ENCODE measurements around the gene KRT71. TPM values are rescaled to one million over a fixed set of nuclear protein-coding genes. Genes with fewer than 3 reads are reported as not detected.

The KRT71 gene
- total RNA-seq, 2 experiments from 2014 or later: not detected

GRCh38 chr12:52575948-52576347 is 23.0 kb upstream of the KRT71 start:
- H3K4me1 Mint-ChIP-seq (ENCODE audit: low read depth): peaks cover 13% of the 10 kb centered on the region
- peaks cover 6% of the 10 kb centered on the region for H3K4me1 ChIP-seq (ENCODE audit: insufficient read depth, low read length)
- ChIA-PET POLR2A (no interaction called here), CTCF (interaction anchor here (0.9 kb wide), 1 partner anchor 295 kb away, joined by 3 read pairs; no protein-coding TSS in a partner anchor)
- no peaks in the 10 kb centered on the region for H3K27me3 Mint-ChIP-seq
- no peak overlapping the region for H3K4me3 Mint-ChIP-seq
- H3K36me3 ChIP-seq (ENCODE audit: insufficient read depth, low read length): no peaks in the 10 kb centered on the region
- ATAC-seq (ENCODE audit: poor library complexity) (no peak), DNase-seq (no peak)
- peaks cover 0 to under 1% of the 10 kb centered on the region in 2 experiments for H3K27me3 ChIP-seq (ENCODE audit: control insufficient read depth in 1 of 2, insufficient read depth in 2 of 2, low read length in 2 of 2)
- no peak overlapping the region for H3K4me3 ChIP-seq (ENCODE audit: low read length)
- TF ChIP-seq CTCF (IDR thresholded peaks at IDR 0.05): no peak
- H3K36me3 Mint-ChIP-seq (ENCODE audit: low read depth): no peaks in the 10 kb centered on the region
- no peaks in the 10 kb centered on the region for H3K9me3 ChIP-seq (ENCODE audit: control insufficient read depth in 1 of 2, insufficient read depth in 1 of 2, low read length in 2 of 2)
- no peak overlapping the region for H3K27ac ChIP-seq (ENCODE audit: low read depth in 1 of 2, low read length in 2 of 2)
- intact Hi-C loops (cut with DNase I, micrococcal nuclease): no loop called here
- no peak overlapping the region for H3K27ac Mint-ChIP-seq
- no peaks in the 10 kb centered on the region for H3K9me3 Mint-ChIP-seq

- POLR2A ChIA-PET: no interaction called here
- intact Hi-C loops (cut with DNase I, micrococcal nuclease): no loop called here
- no peaks in the 10 kb centered on the region for H3K27me3 Mint-ChIP-seq
These were observed 22.3 kb upstream of the KRT71 start for GRCh38 chr12:52575256-52575655.

GRCh38 chr12:52573743-52574142 is 20.8 kb upstream of the KRT71 start, which contains the start of gene KRT74:
TSS of gene KRT74 (minus strand) at chr12:52573843. CDS start at chr12:52573777, 66 bp downstream.
- CTCF ChIA-PET: interaction anchor here (1.2 kb wide), 1 partner anchor 306 kb away, joined by 3 read pairs; no protein-coding TSS in a partner anchor

More at GRCh38 chr12:52575256-52575655, 22.3 kb upstream of the KRT71 start:
- no peak for ATAC-seq (ENCODE audit: poor library complexity)
- CTCF ChIA-PET: interaction anchor here (0.9 kb wide), 1 partner anchor 295 kb away, joined by 3 read pairs; no protein-coding TSS in a partner anchor
- peaks cover under 1% of the 10 kb centered on the region for H3K4me1 ChIP-seq (ENCODE audit: insufficient read depth, low read length)
- H3K27ac ChIP-seq (ENCODE audit: low read depth in 1 of 2, low read length in 2 of 2): no peak overlapping the region
- H3K9me3 ChIP-seq (ENCODE audit: control insufficient read depth in 1 of 2, insufficient read depth in 1 of 2, low read length in 2 of 2): no peaks in the 10 kb centered on the region
- H3K36me3 Mint-ChIP-seq (ENCODE audit: low read depth): no peaks in the 10 kb centered on the region
- no peak for TF ChIP-seq CTCF (IDR thresholded peaks at IDR 0.05)
- no peak overlapping the region for H3K27ac Mint-ChIP-seq
- no peak overlapping the region for H3K4me3 Mint-ChIP-seq
- H3K9me3 Mint-ChIP-seq: no peaks in the 10 kb centered on the region
- DNase-seq: no peak
- H3K27me3 ChIP-seq (ENCODE audit: control insufficient read depth in 1 of 2, insufficient read depth in 2 of 2, low read length in 2 of 2): peaks cover 0 to 2% of the 10 kb centered on the region in 2 experiments
- H3K4me1 Mint-ChIP-seq (ENCODE audit: low read depth): peaks cover 6% of the 10 kb centered on the region
- H3K36me3 ChIP-seq (ENCODE audit: insufficient read depth, low read length): no peaks in the 10 kb centered on the region
- no peak overlapping the region for H3K4me3 ChIP-seq (ENCODE audit: low read length)

More at GRCh38 chr12:52573743-52574142, 20.8 kb upstream of the KRT71 start, which contains the start of gene KRT74:
- no peak for TF ChIP-seq CTCF (IDR thresholded peaks at IDR 0.05)
- Histone ChIP-seq H3K27ac (ENCODE audit: low read depth in 1 of 2, low read length in 2 of 2) (no peak within 1 kb of the TSS), H3K27me3 (ENCODE audit: control insufficient read depth in 1 of 2, insufficient read depth in 2 of 2, low read length in 2 of 2) (peaks cover 0 to 4% of the 10 kb centered on the region in 2 experiments), H3K9me3 (ENCODE audit: control insufficient read depth in 1 of 2, insufficient read depth in 1 of 2, low read length in 2 of 2) (no peaks in the 10 kb centered on the region), H3K4me1 (ENCODE audit: insufficient read depth, low read length) (no peaks in the 10 kb centered on the region), H3K4me3 (ENCODE audit: low read length) (no peak within 1 kb of the TSS), H3K36me3 (ENCODE audit: insufficient read depth, low read length) (no peaks in the 10 kb centered on the region)
- Mint-ChIP-seq H3K36me3 (ENCODE audit: low read depth) (no peaks in the 10 kb centered on the region), H3K4me3 (no peak within 1 kb of the TSS), H3K9me3 (no peaks in the 10 kb centered on the region), H3K27me3 (no peaks in the 10 kb centered on the region), H3K4me1 (ENCODE audit: low read depth) (no peaks in the 10 kb centered on the region), H3K27ac (no peak within 1 kb of the TSS)
- intact Hi-C loops (cut with DNase I, micrococcal nuclease): no loop called here
- ATAC-seq (ENCODE audit: poor library complexity): no peak
- POLR2A ChIA-PET: no interaction called here
- no peak for DNase-seq

Data from CD4-positive, alpha-beta T cell (primary cell).